Osteocyte (in vitro differentiated cells): ENCODE measurements around the gene ADAMTSL1. TPM values are rescaled to one million over a fixed set of nuclear protein-coding genes. Genes with fewer than 3 reads are reported as not detected.

ENCODE experiments used
- DNase-seq: peaks from one replicate; pipeline ENCODE4 v3.0.0; 2021; ENCODE audit warnings: mixed read lengths; ENCODE audit not compliant: unreplicated experiment; ENCODE audit errors: extremely low spot score
- H3K27ac Mint-ChIP-seq: one replicate; pipeline ENCODE4 v1.8.0; 2021; ENCODE audit warnings: mild to moderate bottlenecking, mixed read lengths; ENCODE audit not compliant: unreplicated experiment
- H3K27me3 Mint-ChIP-seq: one replicate; pipeline ENCODE4 v1.8.0; 2021; ENCODE audit warnings: mixed read lengths; ENCODE audit not compliant: unreplicated experiment
- H3K36me3 Mint-ChIP-seq: one replicate; pipeline ENCODE4 v1.8.0; 2021; ENCODE audit warnings: mixed read lengths; ENCODE audit not compliant: unreplicated experiment
- H3K4me1 Mint-ChIP-seq: one replicate; pipeline ENCODE4 v1.8.0; 2021; ENCODE audit warnings: mixed read lengths; ENCODE audit not compliant: unreplicated experiment
- H3K4me3 Mint-ChIP-seq: one replicate; pipeline ENCODE4 v1.8.0; 2021; ENCODE audit warnings: mild to moderate bottlenecking, moderate library complexity, mixed read lengths; ENCODE audit not compliant: unreplicated experiment
- H3K9me3 Mint-ChIP-seq: one replicate; pipeline ENCODE4 v1.8.0; 2021; ENCODE audit warnings: mixed read lengths; ENCODE audit not compliant: unreplicated experiment
- total RNA-seq: library from RNA; stranded (reverse); gene quantifications from 2 replicates; pipeline ENCODE4 v1.2.1, GENCODE V29; 2021
- TF ChIP-seq, protein P1 (sequence below): fragments of 200-600 bp; sonication (generic); IDR thresholded peaks from 2 replicates; pipeline ENCODE4 v1.5.0; 2021; ENCODE audit warnings: antibody characterized with exemption, mild to moderate bottlenecking, moderate library complexity

The ADAMTSL1 gene
- total RNA-seq, 1 donor from 2014 or later, result 1.5 TPM

DNA sequence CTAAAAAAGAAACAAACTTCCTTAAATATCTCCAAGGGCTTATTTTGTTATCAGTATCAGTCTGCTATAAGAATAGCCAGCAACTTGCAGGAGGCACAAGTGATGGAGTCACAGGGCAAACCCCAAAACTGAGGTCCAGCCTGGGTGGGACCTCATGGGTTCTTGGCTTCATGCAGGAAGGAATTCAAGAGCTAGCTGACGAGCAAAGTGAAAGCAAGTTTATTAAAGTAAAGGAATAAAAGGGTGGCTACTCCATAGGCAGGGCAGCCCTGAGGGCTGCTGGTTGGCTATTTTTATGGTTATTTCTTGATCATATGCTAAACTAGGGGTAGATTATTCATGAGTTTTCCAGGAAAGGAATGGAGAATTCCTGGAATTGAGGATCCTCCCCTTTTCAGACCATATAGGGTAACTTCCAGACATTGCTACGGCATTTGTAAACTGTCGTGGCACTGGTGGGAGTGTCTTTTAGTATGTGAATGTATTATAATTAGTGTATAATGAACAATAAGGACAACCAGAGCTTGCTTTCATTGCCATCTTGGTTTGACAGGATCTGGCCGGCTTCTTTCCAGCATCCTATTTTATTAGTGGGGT, 231.9 kb downstream of the ADAMTSL1 start:
- Mint-ChIP-seq H3K9me3 (peaks cover 4% of the 10 kb centered on the region), H3K27me3 (no peaks in the 10 kb centered on the region), H3K27ac (no peak overlapping the region), H3K36me3 (no peaks in the 10 kb centered on the region), H3K4me1 (peaks cover 5% of the 10 kb centered on the region), H3K4me3 (no peak overlapping the region)
- TF ChIP-seq, protein P1, sequence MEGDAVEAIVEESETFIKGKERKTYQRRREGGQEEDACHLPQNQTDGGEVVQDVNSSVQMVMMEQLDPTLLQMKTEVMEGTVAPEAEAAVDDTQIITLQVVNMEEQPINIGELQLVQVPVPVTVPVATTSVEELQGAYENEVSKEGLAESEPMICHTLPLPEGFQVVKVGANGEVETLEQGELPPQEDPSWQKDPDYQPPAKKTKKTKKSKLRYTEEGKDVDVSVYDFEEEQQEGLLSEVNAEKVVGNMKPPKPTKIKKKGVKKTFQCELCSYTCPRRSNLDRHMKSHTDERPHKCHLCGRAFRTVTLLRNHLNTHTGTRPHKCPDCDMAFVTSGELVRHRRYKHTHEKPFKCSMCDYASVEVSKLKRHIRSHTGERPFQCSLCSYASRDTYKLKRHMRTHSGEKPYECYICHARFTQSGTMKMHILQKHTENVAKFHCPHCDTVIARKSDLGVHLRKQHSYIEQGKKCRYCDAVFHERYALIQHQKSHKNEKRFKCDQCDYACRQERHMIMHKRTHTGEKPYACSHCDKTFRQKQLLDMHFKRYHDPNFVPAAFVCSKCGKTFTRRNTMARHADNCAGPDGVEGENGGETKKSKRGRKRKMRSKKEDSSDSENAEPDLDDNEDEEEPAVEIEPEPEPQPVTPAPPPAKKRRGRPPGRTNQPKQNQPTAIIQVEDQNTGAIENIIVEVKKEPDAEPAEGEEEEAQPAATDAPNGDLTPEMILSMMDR, result no peak
- DNase-seq, result no peak

DNA sequence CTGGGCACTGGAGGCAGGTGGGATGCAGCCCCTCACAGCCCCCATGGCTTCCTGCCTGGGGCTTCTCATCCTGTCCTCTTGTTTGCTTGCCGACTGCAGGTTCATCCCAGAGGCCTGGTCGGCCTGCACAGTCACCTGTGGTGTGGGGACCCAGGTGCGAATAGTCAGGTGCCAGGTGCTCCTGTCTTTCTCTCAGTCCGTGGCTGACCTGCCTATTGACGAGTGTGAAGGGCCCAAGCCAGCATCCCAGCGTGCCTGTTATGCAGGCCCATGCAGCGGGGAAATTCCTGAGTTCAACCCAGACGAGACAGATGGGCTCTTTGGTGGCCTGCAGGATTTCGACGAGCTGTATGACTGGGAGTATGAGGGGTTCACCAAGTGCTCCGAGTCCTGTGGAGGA, 232.7 kb downstream of the ADAMTSL1 start:
- Mint-ChIP-seq H3K36me3 (no peaks in the 10 kb centered on the region), H3K4me3 (no peak overlapping the region), H3K4me1 (peaks cover 5% of the 10 kb centered on the region), H3K27me3 (no peaks in the 10 kb centered on the region), H3K9me3 (peaks cover 4% of the 10 kb centered on the region), H3K27ac (no peak overlapping the region)
- no peak for DNase-seq
- TF ChIP-seq, protein P1, result no peak

DNA sequence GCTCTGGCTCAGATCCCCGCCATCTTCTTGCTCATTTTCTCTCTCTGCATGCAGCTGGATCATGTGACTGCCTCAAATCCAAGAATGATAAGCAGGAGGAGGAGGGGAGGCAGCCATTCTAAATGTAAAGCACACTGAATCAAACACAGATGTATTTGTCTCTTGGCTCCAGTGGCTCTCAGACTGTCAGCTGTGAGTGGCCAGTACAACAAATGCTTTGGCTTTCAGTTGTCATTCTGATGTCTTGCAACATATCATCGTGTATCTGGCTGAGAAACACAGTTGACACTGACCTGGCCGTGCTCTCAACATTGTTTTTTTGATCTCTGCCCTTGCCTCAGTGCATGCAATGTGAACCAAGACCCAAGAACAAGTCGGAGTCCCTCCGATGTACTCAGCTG, 233.1 kb downstream of the ADAMTSL1 start:
- H3K4me3 Mint-ChIP-seq, result no peak overlapping the region
- no peaks in the 10 kb centered on the region for H3K27me3 Mint-ChIP-seq
- no peak for DNase-seq
- H3K36me3 Mint-ChIP-seq, result no peaks in the 10 kb centered on the region
- H3K4me1 Mint-ChIP-seq, result peaks cover 5% of the 10 kb centered on the region
- TF ChIP-seq, protein P1, result no peak
- peaks cover 4% of the 10 kb centered on the region for H3K9me3 Mint-ChIP-seq
- H3K27ac Mint-ChIP-seq, result no peak overlapping the region

DNA sequence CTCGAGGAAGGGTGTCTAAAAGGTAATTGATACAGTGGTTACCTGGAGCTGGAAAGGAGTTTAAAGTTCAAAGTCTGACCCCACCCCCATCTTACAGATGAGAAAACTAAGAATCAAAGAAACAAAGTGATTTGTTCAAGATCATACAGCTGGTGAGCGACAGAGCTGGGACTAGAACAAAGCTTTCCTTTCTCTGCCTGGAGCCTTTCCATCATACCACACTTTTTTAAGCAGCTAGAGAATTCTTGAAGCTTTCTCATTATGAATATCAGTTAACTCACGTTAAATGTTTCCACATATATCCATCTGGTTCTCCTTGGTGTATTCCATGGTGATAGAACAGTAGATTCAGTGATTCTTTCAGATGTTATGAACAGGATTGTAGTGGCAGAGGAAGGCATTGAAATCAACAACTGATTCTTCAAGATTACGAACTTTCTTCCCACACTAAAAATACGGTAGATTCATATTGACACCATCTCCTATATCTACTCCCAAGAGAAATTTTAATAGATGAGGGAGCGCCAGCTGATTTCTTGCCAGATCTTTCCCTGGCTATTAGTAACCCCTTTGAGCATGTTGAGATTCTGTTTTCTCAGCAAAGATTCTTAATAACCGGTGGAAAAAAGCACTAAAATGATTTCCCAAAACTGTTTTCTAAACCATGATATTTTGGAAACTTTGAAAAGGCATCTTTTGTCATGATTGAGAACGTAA, 233.7 kb downstream of the ADAMTSL1 start:
- H3K4me3 Mint-ChIP-seq, result no peak overlapping the region
- TF ChIP-seq, protein P1, result no peak
- H3K9me3 Mint-ChIP-seq, result peaks cover 4% of the 10 kb centered on the region
- H3K27me3 Mint-ChIP-seq, result no peaks in the 10 kb centered on the region
- H3K27ac Mint-ChIP-seq, result no peak overlapping the region
- no peak for DNase-seq
- no peaks in the 10 kb centered on the region for H3K36me3 Mint-ChIP-seq
- H3K4me1 Mint-ChIP-seq, result peaks cover 5% of the 10 kb centered on the region

DNA sequence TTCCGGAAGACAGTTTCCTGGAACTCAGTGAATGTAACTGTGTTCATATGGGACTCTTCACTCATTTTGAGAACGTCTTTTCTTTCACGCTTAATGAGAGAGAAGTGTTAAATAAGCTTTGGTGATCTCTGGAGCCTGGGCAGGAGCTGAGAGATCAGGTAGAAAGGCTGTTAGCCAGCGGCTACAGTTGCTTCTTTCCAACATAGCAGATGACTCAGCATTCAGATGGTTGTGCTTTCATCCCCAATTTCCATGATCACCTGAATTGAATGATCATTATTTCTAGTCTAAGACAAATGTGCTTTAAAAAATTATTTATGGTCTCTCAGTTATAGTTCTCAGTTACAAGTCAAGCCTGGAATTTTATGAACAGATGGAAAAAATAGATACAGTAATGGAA, 234.5 kb downstream of the ADAMTSL1 start:
- peaks cover 4% of the 10 kb centered on the region for H3K9me3 Mint-ChIP-seq
- DNase-seq, result no peak
- H3K27ac Mint-ChIP-seq, result no peak overlapping the region
- H3K4me1 Mint-ChIP-seq, result peaks cover 5% of the 10 kb centered on the region
- no peak overlapping the region for H3K4me3 Mint-ChIP-seq
- H3K36me3 Mint-ChIP-seq, result no peaks in the 10 kb centered on the region
- TF ChIP-seq, protein P1, result no peak
- no peaks in the 10 kb centered on the region for H3K27me3 Mint-ChIP-seq
